KMS-11 (cell line): ENCODE data around the gene CDH13.

Experiments
- H2AFZ ChIP-seq: fragments of 200-600 bp; sonication (generic); 2 replicates; pipeline ENCODE4 v1.6.1; 2016; ENCODE audit warnings: antibody characterized with exemption, mixed run types, low read depth
- H3K27ac ChIP-seq: fragments of 200-600 bp; sonication (generic); 2 replicates; pipeline ENCODE4 v1.6.1; 2016; ENCODE audit warnings: mild to moderate bottlenecking, mixed run types
- H3K27me3 ChIP-seq: fragments of 200-600 bp; sonication (generic); 2 replicates; pipeline ENCODE4 v1.6.1; 2017; ENCODE audit warnings: mild to moderate bottlenecking, low read depth, mixed run types, moderate library complexity; ENCODE audit not compliant: insufficient read depth
- H3K36me3 ChIP-seq: fragments of 200-600 bp; sonication (generic); 2 replicates; pipeline ENCODE4 v1.6.1; 2017; ENCODE audit warnings: mild to moderate bottlenecking, mixed run types; ENCODE audit not compliant: insufficient read depth
- H3K4me1 ChIP-seq: fragments of 200-600 bp; sonication (generic); 2 replicates; pipeline ENCODE4 v1.6.1; 2016; ENCODE audit warnings: mild to moderate bottlenecking, low read depth, mixed run types; ENCODE audit not compliant: poor library complexity, severe bottlenecking
- H3K4me2 ChIP-seq: fragments of 200-600 bp; sonication (generic); 2 replicates; pipeline ENCODE4 v1.7.0; 2016; ENCODE audit warnings: mild to moderate bottlenecking, mixed run types
- H3K4me3 ChIP-seq: fragments of 200-600 bp; sonication (generic); IDR thresholded peaks from 2 replicates; pipeline ENCODE4 v1.6.1; 2017; ENCODE audit warnings: low read depth, low read length, mixed read lengths; ENCODE audit not compliant: insufficient read depth
- H3K79me2 ChIP-seq: fragments of 200-600 bp; sonication (generic); 2 replicates; pipeline ENCODE4 v1.6.1; 2016; ENCODE audit warnings: low read depth, mixed run types; ENCODE audit not compliant: insufficient read depth
- H3K9ac ChIP-seq: fragments of 200-600 bp; sonication (generic); 2 replicates; pipeline ENCODE4 v1.6.1; 2016; ENCODE audit warnings: mild to moderate bottlenecking, mixed run types
- H4K20me1 ChIP-seq: fragments of 200-600 bp; sonication (generic); 2 replicates; pipeline ENCODE4 v1.6.1; 2016; ENCODE audit warnings: mild to moderate bottlenecking, mixed run types; ENCODE audit not compliant: insufficient read depth
- CTCF ChIP-seq: fragments of 200-600 bp; sonication (generic); conservative IDR thresholded peaks from 2 replicates; pipeline ENCODE4 v1.6.1; 2017; ENCODE audit warnings: low read depth, mild to moderate bottlenecking, antibody characterized with exemption, low read length, moderate library complexity, mixed read lengths

Gene CDH13

GRCh38 chr16:83578171-83578570, 951.4 kb downstream of the CDH13 start:
- Histone ChIP-seq H3K27ac (no peak overlapping the region), H3K4me3 (no peak overlapping the region), H4K20me1 (no peaks in the 10 kb centered on the region), H3K36me3 (no peaks in the 10 kb centered on the region), H3K4me2 (no peak overlapping the region), H3K27me3 (no peaks in the 10 kb centered on the region), H2AFZ (no peak overlapping the region), H3K4me1 (no peaks in the 10 kb centered on the region), H3K79me2 (no peaks in the 10 kb centered on the region), H3K9ac (no peak overlapping the region)
- no peak for TF ChIP-seq CTCF

GRCh38 chr16:83579027-83579426, 952.3 kb downstream of the CDH13 start:
- Histone ChIP-seq H3K27me3 (no peaks in the 10 kb centered on the region), H3K4me3 (no peak overlapping the region), H3K4me2 (no peak overlapping the region), H4K20me1 (no peaks in the 10 kb centered on the region), H3K79me2 (no peaks in the 10 kb centered on the region), H3K36me3 (no peaks in the 10 kb centered on the region), H3K27ac (no peak overlapping the region), H3K9ac (no peak overlapping the region), H3K4me1 (no peaks in the 10 kb centered on the region), H2AFZ (no peak overlapping the region)
- no peak for TF ChIP-seq CTCF

- H3K27ac ChIP-seq, result no peak overlapping the region
- H3K27me3 ChIP-seq, result no peaks in the 10 kb centered on the region
- no peak for TF ChIP-seq CTCF
- H3K9ac ChIP-seq, result no peak overlapping the region
- H3K4me3 ChIP-seq, result no peak overlapping the region
- no peak overlapping the region for H3K4me2 ChIP-seq
- H3K36me3 ChIP-seq, result no peaks in the 10 kb centered on the region
- H3K4me1 ChIP-seq, result no peaks in the 10 kb centered on the region
- H4K20me1 ChIP-seq, result no peaks in the 10 kb centered on the region
- H2AFZ ChIP-seq, result no peak overlapping the region
- no peaks in the 10 kb centered on the region for H3K79me2 ChIP-seq
Measured at GRCh38 chr16:83579436-83579835, 952.7 kb downstream of the CDH13 start.

- TF ChIP-seq CTCF, result no peak
Measured at GRCh38 chr16:83581082-83581481, 954.3 kb downstream of the CDH13 start.

More at GRCh38 chr16:83581082-83581481, 954.3 kb downstream of the CDH13 start:
- Histone ChIP-seq H4K20me1 (no peaks in the 10 kb centered on the region), H3K9ac (no peak overlapping the region), H2AFZ (no peak overlapping the region), H3K27ac (no peak overlapping the region), H3K4me1 (no peaks in the 10 kb centered on the region), H3K4me2 (no peak overlapping the region), H3K4me3 (no peak overlapping the region), H3K27me3 (no peaks in the 10 kb centered on the region), H3K79me2 (no peaks in the 10 kb centered on the region), H3K36me3 (no peaks in the 10 kb centered on the region)
